Activated naive CD4-positive, alpha-beta T cell treated with anti-CD3 and anti-CD28 coated beads, Interleukin-2, amount 50 U/mL, for 24 hours (primary cell): ENCODE data around the gene TRIM33.

Source experiments
- H3K27ac Mint-ChIP-seq: one replicate; pipeline ENCODE4 v1.8.0; 2021; ENCODE audit warnings: mild to moderate bottlenecking, mixed read lengths
- H3K27me3 Mint-ChIP-seq: one replicate; pipeline ENCODE4 v1.8.0; 2021; ENCODE audit warnings: mixed read lengths
- H3K36me3 Mint-ChIP-seq: one replicate; pipeline ENCODE4 v1.8.0; 2021; ENCODE audit warnings: mixed read lengths
- H3K4me1 Mint-ChIP-seq: one replicate; pipeline ENCODE4 v1.8.0; 2021; ENCODE audit warnings: mixed read lengths
- H3K4me3 Mint-ChIP-seq: one replicate; pipeline ENCODE4 v1.8.0; 2021; ENCODE audit warnings: mild to moderate bottlenecking, mixed read lengths
- H3K9me3 Mint-ChIP-seq: one replicate; pipeline ENCODE4 v1.8.0; 2021; ENCODE audit warnings: mixed read lengths

The TRIM33 gene

GRCh38 chr1:114511032-114511785 lies at the start of gene TRIM33:
Gene TRIM33, minus strand, starts transcription at chr1:114511203. Its CDS starts 127 bp downstream, at chr1:114511076.
- H3K9me3 Mint-ChIP-seq = no peaks in the 10 kb centered on the region
- H3K27me3 Mint-ChIP-seq = no peaks in the 10 kb centered on the region
- peak within 1 kb of the TSS; percentile 99 for H3K4me3 Mint-ChIP-seq
- H3K27ac Mint-ChIP-seq = peak within 1 kb of the TSS; percentile 98
- peaks cover 7% of the 10 kb centered on the region for H3K36me3 Mint-ChIP-seq
- H3K4me1 Mint-ChIP-seq = peaks cover 50% of the 10 kb centered on the region

GRCh38 chr1:114559356-114559755 lies 48.4 kb upstream of the TRIM33 start:
- no peaks in the 10 kb centered on the region for H3K27me3 Mint-ChIP-seq
- no peak overlapping the region for H3K4me3 Mint-ChIP-seq
- H3K27ac Mint-ChIP-seq = no peak overlapping the region
- no peaks in the 10 kb centered on the region for H3K9me3 Mint-ChIP-seq
- H3K36me3 Mint-ChIP-seq = no peaks in the 10 kb centered on the region
- H3K4me1 Mint-ChIP-seq = no peaks in the 10 kb centered on the region

- Mint-ChIP-seq H3K4me3 (no peak overlapping the region), H3K9me3 (no peaks in the 10 kb centered on the region), H3K27me3 (no peaks in the 10 kb centered on the region), H3K27ac (no peak overlapping the region), H3K4me1 (no peaks in the 10 kb centered on the region), H3K36me3 (no peaks in the 10 kb centered on the region)
Observed at GRCh38 chr1:114558544-114558943, 47.5 kb upstream of the TRIM33 start.

GRCh38 chr1:114554577-114554976 lies 43.6 kb upstream of the TRIM33 start:
- H3K27me3 Mint-ChIP-seq = peaks cover 3% of the 10 kb centered on the region
- no peak overlapping the region for H3K4me3 Mint-ChIP-seq

GRCh38 chr1:114552106-114552639 lies 41.2 kb upstream of the TRIM33 start:
- Mint-ChIP-seq H3K4me1 (no peaks in the 10 kb centered on the region), H3K27ac (no peak overlapping the region), H3K9me3 (no peaks in the 10 kb centered on the region), H3K36me3 (no peaks in the 10 kb centered on the region), H3K4me3 (no peak overlapping the region), H3K27me3 (peaks cover 3% of the 10 kb centered on the region)

More at GRCh38 chr1:114554577-114554976, 43.6 kb upstream of the TRIM33 start:
- no peaks in the 10 kb centered on the region for H3K36me3 Mint-ChIP-seq
- H3K9me3 Mint-ChIP-seq = no peaks in the 10 kb centered on the region
- no peak overlapping the region for H3K27ac Mint-ChIP-seq
- no peaks in the 10 kb centered on the region for H3K4me1 Mint-ChIP-seq

- Mint-ChIP-seq H3K27ac (no peak overlapping the region), H3K36me3 (no peaks in the 10 kb centered on the region), H3K27me3 (peaks cover 3% of the 10 kb centered on the region), H3K4me1 (no peaks in the 10 kb centered on the region), H3K4me3 (no peak overlapping the region), H3K9me3 (no peaks in the 10 kb centered on the region)
Observed at GRCh38 chr1:114551400-114551799, 40.4 kb upstream of the TRIM33 start.

GRCh38 chr1:114550336-114550735 lies 39.3 kb upstream of the TRIM33 start:
- Mint-ChIP-seq H3K27me3 (peaks cover 3% of the 10 kb centered on the region), H3K36me3 (no peaks in the 10 kb centered on the region), H3K4me3 (no peak overlapping the region), H3K9me3 (no peaks in the 10 kb centered on the region), H3K4me1 (no peaks in the 10 kb centered on the region), H3K27ac (no peak overlapping the region)

GRCh38 chr1:114549137-114549536 lies 38.1 kb upstream of the TRIM33 start:
- Mint-ChIP-seq H3K9me3 (no peaks in the 10 kb centered on the region), H3K4me3 (no peak overlapping the region), H3K4me1 (no peaks in the 10 kb centered on the region), H3K27ac (no peak overlapping the region), H3K27me3 (peaks cover 3% of the 10 kb centered on the region), H3K36me3 (no peaks in the 10 kb centered on the region)

GRCh38 chr1:114547076-114547475 lies 36.1 kb upstream of the TRIM33 start:
- no peaks in the 10 kb centered on the region for H3K9me3 Mint-ChIP-seq
- H3K27ac Mint-ChIP-seq = no peak overlapping the region
- no peaks in the 10 kb centered on the region for H3K4me1 Mint-ChIP-seq
- no peaks in the 10 kb centered on the region for H3K36me3 Mint-ChIP-seq
- H3K4me3 Mint-ChIP-seq = no peak overlapping the region
- H3K27me3 Mint-ChIP-seq = peaks cover 3% of the 10 kb centered on the region

GRCh38 chr1:114545796-114546195 lies 34.8 kb upstream of the TRIM33 start:
- Mint-ChIP-seq H3K27me3 (no peaks in the 10 kb centered on the region), H3K36me3 (no peaks in the 10 kb centered on the region), H3K4me3 (no peak overlapping the region), H3K27ac (no peak overlapping the region), H3K4me1 (no peaks in the 10 kb centered on the region), H3K9me3 (no peaks in the 10 kb centered on the region)

GRCh38 chr1:114545315-114545714 lies 34.3 kb upstream of the TRIM33 start:
- Mint-ChIP-seq H3K4me3 (no peak overlapping the region), H3K27me3 (no peaks in the 10 kb centered on the region), H3K4me1 (no peaks in the 10 kb centered on the region), H3K27ac (no peak overlapping the region), H3K36me3 (no peaks in the 10 kb centered on the region), H3K9me3 (no peaks in the 10 kb centered on the region)

GRCh38 chr1:114540821-114541220 lies 29.8 kb upstream of the TRIM33 start:
- no peaks in the 10 kb centered on the region for H3K36me3 Mint-ChIP-seq
- no peaks in the 10 kb centered on the region for H3K9me3 Mint-ChIP-seq
- no peak overlapping the region for H3K27ac Mint-ChIP-seq
- H3K4me3 Mint-ChIP-seq = no peak overlapping the region
- H3K4me1 Mint-ChIP-seq = no peaks in the 10 kb centered on the region
- H3K27me3 Mint-ChIP-seq = no peaks in the 10 kb centered on the region

GRCh38 chr1:114540272-114540671 lies 29.3 kb upstream of the TRIM33 start:
- H3K27me3 Mint-ChIP-seq = no peaks in the 10 kb centered on the region
- no peaks in the 10 kb centered on the region for H3K36me3 Mint-ChIP-seq
- H3K4me3 Mint-ChIP-seq = no peak overlapping the region
- H3K4me1 Mint-ChIP-seq = no peaks in the 10 kb centered on the region
- H3K27ac Mint-ChIP-seq = no peak overlapping the region
- no peaks in the 10 kb centered on the region for H3K9me3 Mint-ChIP-seq

GRCh38 chr1:114536043-114536442 lies 25.0 kb upstream of the TRIM33 start:
- no peaks in the 10 kb centered on the region for H3K27me3 Mint-ChIP-seq
- H3K4me1 Mint-ChIP-seq = no peaks in the 10 kb centered on the region
- H3K36me3 Mint-ChIP-seq = no peaks in the 10 kb centered on the region
- H3K4me3 Mint-ChIP-seq = no peak overlapping the region
- H3K9me3 Mint-ChIP-seq = no peaks in the 10 kb centered on the region
- H3K27ac Mint-ChIP-seq = no peak overlapping the region

- H3K9me3 Mint-ChIP-seq = no peaks in the 10 kb centered on the region
- no peaks in the 10 kb centered on the region for H3K27me3 Mint-ChIP-seq
- H3K4me1 Mint-ChIP-seq = peaks cover 4% of the 10 kb centered on the region
- H3K27ac Mint-ChIP-seq = no peak overlapping the region
- H3K4me3 Mint-ChIP-seq = no peak overlapping the region
- H3K36me3 Mint-ChIP-seq = no peaks in the 10 kb centered on the region
Observed at GRCh38 chr1:114535401-114535800, 24.4 kb upstream of the TRIM33 start.

- H3K4me1 Mint-ChIP-seq = peaks cover 4% of the 10 kb centered on the region
- H3K9me3 Mint-ChIP-seq = no peaks in the 10 kb centered on the region
- H3K27me3 Mint-ChIP-seq = no peaks in the 10 kb centered on the region
- no peak overlapping the region for H3K4me3 Mint-ChIP-seq
- no peaks in the 10 kb centered on the region for H3K36me3 Mint-ChIP-seq
- H3K27ac Mint-ChIP-seq = no peak overlapping the region
Observed at GRCh38 chr1:114531094-114531493, 20.1 kb upstream of the TRIM33 start.

- H3K36me3 Mint-ChIP-seq = no peaks in the 10 kb centered on the region
- no peaks in the 10 kb centered on the region for H3K9me3 Mint-ChIP-seq
- H3K27ac Mint-ChIP-seq = no peak overlapping the region
- no peak overlapping the region for H3K4me3 Mint-ChIP-seq
- no peaks in the 10 kb centered on the region for H3K27me3 Mint-ChIP-seq
- H3K4me1 Mint-ChIP-seq = peaks cover 4% of the 10 kb centered on the region
Observed at GRCh38 chr1:114530224-114530623, 19.2 kb upstream of the TRIM33 start.
